Trophoblast cell (in vitro differentiated cells and primary cell): ENCODE data around the gene REG3G. TPM values are rescaled to one million over a fixed set of nuclear protein-coding genes. Genes with fewer than 3 reads are reported as not detected.
A peak's percentile ranks its signal among the peaks of the same experiment; 100 is the strongest.

Experiments used
- DNase-seq, 2 donors: peaks; one replicate each; pipeline ENCODE4 v3.0.0-alpha.2; 2016
- H2AFZ ChIP-seq: 2 replicates; pipeline ENCODE4 v1.6.1; 2013; ENCODE audit warnings: low read length, moderate library complexity, mild to moderate bottlenecking; ENCODE audit not compliant: insufficient read depth, poor library complexity
- H2AK5ac ChIP-seq: 2 replicates; pipeline ENCODE4 v1.6.1; 2013; ENCODE audit warnings: mild to moderate bottlenecking, low read length
- H2BK120ac ChIP-seq: 2 replicates; pipeline ENCODE4 v1.6.1; 2013; ENCODE audit warnings: low read length, mild to moderate bottlenecking, moderate library complexity; ENCODE audit not compliant: insufficient read depth, poor library complexity
- H2BK12ac ChIP-seq: 2 replicates; pipeline ENCODE4 v1.6.1; 2013; ENCODE audit warnings: mild to moderate bottlenecking, low read length, moderate library complexity
- H2BK5ac ChIP-seq: 2 replicates; pipeline ENCODE4 v1.6.1; 2013; ENCODE audit warnings: low read length, low read depth, moderate library complexity, mild to moderate bottlenecking; ENCODE audit not compliant: poor library complexity
- H3K14ac ChIP-seq: 2 replicates; pipeline ENCODE4 v1.6.1; 2013; ENCODE audit warnings: mild to moderate bottlenecking, low read length
- H3K18ac ChIP-seq: 2 replicates; pipeline ENCODE4 v1.6.1; 2013; ENCODE audit warnings: mild to moderate bottlenecking, low read length
- H3K23ac ChIP-seq: 2 replicates; pipeline ENCODE4 v1.6.1; 2013; ENCODE audit warnings: low read length
- H3K27ac ChIP-seq: 2 replicates; pipeline ENCODE4 v1.5.1; 2013; ENCODE audit warnings: low read depth, mild to moderate bottlenecking, inconsistent platforms, low read length, moderate library complexity
- H3K27me3 ChIP-seq: 2 replicates; pipeline ENCODE4 v1.6.1; 2013; ENCODE audit warnings: inconsistent platforms, mild to moderate bottlenecking, low read length, moderate library complexity; ENCODE audit not compliant: insufficient read depth
- H3K36me3 ChIP-seq, 2 experiments: 1 replicate in 1 of 2; 2 replicates in 1 of 2; pipeline ENCODE4 v1.6.1; 2013; ENCODE audit warnings: low read length in 2 of 2, mild to moderate bottlenecking in 2 of 2, moderate library complexity in 1 of 2; ENCODE audit not compliant: insufficient read depth in 2 of 2, control insufficient read depth in 1 of 2
- H3K4ac ChIP-seq: 2 replicates; pipeline ENCODE4 v1.6.1; 2013; ENCODE audit warnings: low read depth, mild to moderate bottlenecking, low read length, moderate library complexity
- H3K4me1 ChIP-seq, 2 experiments: 1 replicate in 1 of 2; 2 replicates in 1 of 2; pipeline ENCODE4 v1.6.1; 2013; ENCODE audit warnings: low read length in 2 of 2, mild to moderate bottlenecking in 2 of 2, moderate library complexity in 1 of 2; ENCODE audit not compliant: insufficient read depth in 2 of 2, control insufficient read depth in 1 of 2
- H3K4me2 ChIP-seq: 2 replicates; pipeline ENCODE4 v1.6.1; 2013; ENCODE audit warnings: inconsistent platforms, mild to moderate bottlenecking, low read length, moderate library complexity
- H3K4me3 ChIP-seq: 2 replicates; pipeline ENCODE4 v1.5.1; 2013; ENCODE audit warnings: mild to moderate bottlenecking, low read depth, low read length, inconsistent platforms
- H3K79me1 ChIP-seq: one replicate; pipeline ENCODE4 v1.6.1; 2013; ENCODE audit warnings: low read length
- H3K79me2 ChIP-seq: 2 replicates; pipeline ENCODE4 v1.6.1; 2013; ENCODE audit warnings: low read length, mild to moderate bottlenecking; ENCODE audit not compliant: control insufficient read depth, insufficient read depth, poor library complexity
- H3K9ac ChIP-seq: 2 replicates; pipeline ENCODE4 v1.6.1; 2013; ENCODE audit warnings: mild to moderate bottlenecking, low read length
- H3K9me3 ChIP-seq: 2 replicates; pipeline ENCODE4 v1.6.1; 2013; ENCODE audit warnings: low read depth, mild to moderate bottlenecking, control low read depth, inconsistent platforms, low read length; ENCODE audit not compliant: insufficient read depth
- H4K12ac ChIP-seq: 2 replicates; pipeline ENCODE4 v1.6.1; 2013; ENCODE audit warnings: low read depth, mild to moderate bottlenecking, low read length, moderate library complexity
- H4K8ac ChIP-seq: 2 replicates; pipeline ENCODE4 v1.6.1; 2013; ENCODE audit warnings: low read depth, mild to moderate bottlenecking, low read length, moderate library complexity
- H4K91ac ChIP-seq: one replicate; pipeline ENCODE4 v1.6.1; 2013; ENCODE audit warnings: low read depth, mild to moderate bottlenecking, low read length, moderate library complexity
- WGBS: extraction: QIAGEN DNeasy Blood & Tissue Kit; methylation state at CpG from one replicate; pipeline ENCODE4 v1.1.7; 2013; ENCODE audit warnings: missing lambda C conversion rate; ENCODE audit not compliant: insufficient read length, insufficient coverage; ENCODE audit errors: extremely low coverage; 5-methylcytosine and 5-hydroxymethylcytosine counted together
- polyA plus RNA-seq: library from polyadenylated mRNA; stranded (reverse); fragments of 200-250 nt; gene quantifications from 2 replicates; pipeline ENCODE4 v1.2.3, GENCODE V29; 2013

Gene REG3G
- not detected in 2 replicates for polyA plus RNA-seq

- Histone ChIP-seq H2BK120ac (no peak within 1 kb of the TSS), H3K4me2 (no peak within 1 kb of the TSS), H3K9ac (no peak within 1 kb of the TSS), H4K12ac (no peak within 1 kb of the TSS), H2BK5ac (no peak within 1 kb of the TSS), H3K4me3 (no peak within 1 kb of the TSS), H3K23ac (no peak within 1 kb of the TSS), H2AFZ (no peak within 1 kb of the TSS), H3K4me1 (no peaks in the 10 kb centered on the region), H3K14ac (no peak within 1 kb of the TSS), H3K18ac (no peak within 1 kb of the TSS), H3K79me2 (no peaks in the 10 kb centered on the region), H3K27ac (no peak within 1 kb of the TSS), H2BK12ac (no peak within 1 kb of the TSS), H2AK5ac (no peak within 1 kb of the TSS), H3K9me3 (no peaks in the 10 kb centered on the region), H3K79me1 (no peaks in the 10 kb centered on the region), H3K27me3 (no peaks in the 10 kb centered on the region), H4K8ac (no peak within 1 kb of the TSS), H3K36me3 (no peaks in the 10 kb centered on the region), H4K91ac (no peak within 1 kb of the TSS), H3K4ac (no peak within 1 kb of the TSS)
- DNase-seq = no peak
- no CpG with 5 or more reads among the region's 3 CpGs for WGBS
Measured at GRCh38 chr2:79025421-79025820, at the start of gene REG3G. REG3G (plus strand) TSS chr2:79025702; CDS start chr2:79026094, 392 bp downstream.

- H2BK12ac ChIP-seq = no peak overlapping the region
Measured at GRCh38 chr2:78977661-78978145, 47.8 kb upstream of the REG3G start.

GRCh38 chr2:78978340-78978739 lies 47.2 kb upstream of the REG3G start:
- no peaks in the 10 kb centered on the region for H3K36me3 ChIP-seq
- H4K12ac ChIP-seq = no peak overlapping the region
- H2AFZ ChIP-seq = no peak overlapping the region
- H4K8ac ChIP-seq = no peak overlapping the region
- H4K91ac ChIP-seq = no peak overlapping the region
- no peak overlapping the region for H3K4me2 ChIP-seq
- no peak overlapping the region for H3K4me3 ChIP-seq
- H2BK120ac ChIP-seq = no peak overlapping the region
- no peak overlapping the region for H3K23ac ChIP-seq
- H3K4ac ChIP-seq = no peak overlapping the region
- H3K79me1 ChIP-seq = no peaks in the 10 kb centered on the region
- no peaks in the 10 kb centered on the region for H3K79me2 ChIP-seq
- no peak overlapping the region for H3K18ac ChIP-seq
- H3K14ac ChIP-seq = no peak overlapping the region
- no peaks in the 10 kb centered on the region for H3K27me3 ChIP-seq
- H2AK5ac ChIP-seq = no peak overlapping the region
- H3K9me3 ChIP-seq = no peaks in the 10 kb centered on the region
- H2BK12ac ChIP-seq = no peak overlapping the region
- no peak for DNase-seq
- H3K27ac ChIP-seq = no peak overlapping the region
- H3K4me1 ChIP-seq = peaks cover 0 to 4% of the 10 kb centered on the region in 2 experiments
- no peak overlapping the region for H3K9ac ChIP-seq
- H2BK5ac ChIP-seq = no peak overlapping the region

More at GRCh38 chr2:78977661-78978145, 47.8 kb upstream of the REG3G start:
- Histone ChIP-seq H3K9me3 (no peaks in the 10 kb centered on the region), H3K4me2 (no peak overlapping the region), H3K9ac (no peak overlapping the region), H2AK5ac (no peak overlapping the region), H2AFZ (no peak overlapping the region), H3K4me1 (peaks cover 0 to 4% of the 10 kb centered on the region in 2 experiments), H3K14ac (no peak overlapping the region), H3K79me1 (no peaks in the 10 kb centered on the region), H3K27me3 (no peaks in the 10 kb centered on the region), H3K4ac (no peak overlapping the region), H4K91ac (no peak overlapping the region), H3K36me3 (no peaks in the 10 kb centered on the region), H3K4me3 (no peak overlapping the region), H3K18ac (no peak overlapping the region), H3K23ac (no peak overlapping the region), H3K79me2 (no peaks in the 10 kb centered on the region), H2BK5ac (no peak overlapping the region), H4K8ac (no peak overlapping the region), H3K27ac (no peak overlapping the region), H4K12ac (no peak overlapping the region), H2BK120ac (no peak overlapping the region)
- no peak for DNase-seq
- no CpG with 5 or more reads among the region's 4 CpGs for WGBS

- Histone ChIP-seq H4K12ac (peak overlapping the region; percentile 36), H3K79me2 (no peaks in the 10 kb centered on the region), H3K27ac (no peak overlapping the region), H3K4me2 (no peak overlapping the region), H2BK5ac (no peak overlapping the region), H3K9ac (no peak overlapping the region), H4K91ac (peak overlapping the region; percentile 37), H3K14ac (no peak overlapping the region), H3K23ac (no peak overlapping the region), H3K36me3 (no peaks in the 10 kb centered on the region), H2BK12ac (no peak overlapping the region), H2AK5ac (no peak overlapping the region), H3K79me1 (no peaks in the 10 kb centered on the region), H3K27me3 (no peaks in the 10 kb centered on the region), H3K4me3 (no peak overlapping the region), H3K4ac (no peak overlapping the region), H2AFZ (no peak overlapping the region), H3K9me3 (no peaks in the 10 kb centered on the region), H2BK120ac (peak overlapping the region; percentile 33), H3K4me1 (peaks cover 0 to 4% of the 10 kb centered on the region in 2 experiments), H4K8ac (no peak overlapping the region), H3K18ac (no peak overlapping the region)
- peak; percentile 23 to 70 for DNase-seq
- WGBS = no CpG with 5 or more reads among the region's 9 CpGs
Measured at GRCh38 chr2:78979380-78980151, 45.9 kb upstream of the REG3G start.
